NOMO-1 treated with dmso at 0.1 percent for 144 hours (cell line): ENCODE results near the gene SPTBN4.
"Not testable (repeated sequence)": the region's sequence is repeated elsewhere in the genome, so short reads cannot be mapped to it uniquely, and the experiment has no call there.

ENCODE experiments used
- DNase-seq: peaks from one replicate; lab custom pipeline; 2025; ENCODE audit not compliant: unreplicated experiment; lab: John Stamatoyannopoulos, UW

The SPTBN4 gene

GRCh38 chr19:40559394-40559793 is 92.6 kb downstream of the SPTBN4 start:
- DNase-seq: no peak

GRCh38 chr19:40560092-40560507 is 93.3 kb downstream of the SPTBN4 start:
- no peak for DNase-seq

GRCh38 chr19:40561947-40562346 is 95.1 kb downstream of the SPTBN4 start:
- DNase-seq: no peak

GRCh38 chr19:40564535-40564934 is 97.7 kb downstream of the SPTBN4 start:
- DNase-seq: not testable (repeated sequence)

- DNase-seq: no peak
Measured at GRCh38 chr19:40565355-40565754, 98.6 kb downstream of the SPTBN4 start.

GRCh38 chr19:40565910-40566495 is 99.2 kb downstream of the SPTBN4 start:
- no peak for DNase-seq

GRCh38 chr19:40567040-40567749 is 100.4 kb downstream of the SPTBN4 start:
- DNase-seq: peak; percentile 10

- no peak for DNase-seq
Measured at GRCh38 chr19:40567750-40568494, 101.1 kb downstream of the SPTBN4 start.

- peak; percentile 98 for DNase-seq
Measured at GRCh38 chr19:40570313-40571004, 103.7 kb downstream of the SPTBN4 start.

- no peak for DNase-seq
Measured at GRCh38 chr19:40571005-40571318, 104.2 kb downstream of the SPTBN4 start.

- DNase-seq: no peak
Measured at GRCh38 chr19:40571831-40572495, 105.2 kb downstream of the SPTBN4 start.

GRCh38 chr19:40575326-40575725 is 108.5 kb downstream of the SPTBN4 start:
- DNase-seq: no peak

- no peak for DNase-seq
Measured at GRCh38 chr19:40576151-40576584, 109.4 kb downstream of the SPTBN4 start.

GRCh38 chr19:40576585-40577451 is 110.0 kb downstream of the SPTBN4 start, which contains the start of gene SHKBP1:
Gene SHKBP1 (plus strand): TSS chr19:40576873. CDS start chr19:40576900, 27 bp downstream.
- peak; percentile 88 for DNase-seq

GRCh38 chr19:40578442-40578908 is 111.7 kb downstream of the SPTBN4 start:
- peak; percentile 61 for DNase-seq

GRCh38 chr19:40580619-40581018 is 113.8 kb downstream of the SPTBN4 start:
- no peak for DNase-seq

GRCh38 chr19:40581531-40581930 is 114.7 kb downstream of the SPTBN4 start:
- no peak for DNase-seq

GRCh38 chr19:40582467-40582866 is 115.7 kb downstream of the SPTBN4 start:
- no peak for DNase-seq

GRCh38 chr19:40583283-40583682 is 116.5 kb downstream of the SPTBN4 start:
- no peak for DNase-seq

- no peak for DNase-seq
Measured at GRCh38 chr19:40584007-40584406, 117.2 kb downstream of the SPTBN4 start.
